HG03095 (cell line): ENCODE data around the gene HORMAD2.
"Not testable (repeated sequence)": the region's sequence is repeated elsewhere in the genome, so short reads cannot be mapped to it uniquely, and the experiment has no call there.

Experiments used
- ATAC-seq: cut with Tn5 transposase; IDR thresholded peaks from one replicate; pipeline ENCODE4 v1.9.1; 2021; ENCODE audit warnings: moderate library complexity; ENCODE audit not compliant: unreplicated experiment

Gene HORMAD2

GRCh38 chr22:30187094-30187493, 106.8 kb downstream of the HORMAD2 start:
- no peak for ATAC-seq

DNA sequence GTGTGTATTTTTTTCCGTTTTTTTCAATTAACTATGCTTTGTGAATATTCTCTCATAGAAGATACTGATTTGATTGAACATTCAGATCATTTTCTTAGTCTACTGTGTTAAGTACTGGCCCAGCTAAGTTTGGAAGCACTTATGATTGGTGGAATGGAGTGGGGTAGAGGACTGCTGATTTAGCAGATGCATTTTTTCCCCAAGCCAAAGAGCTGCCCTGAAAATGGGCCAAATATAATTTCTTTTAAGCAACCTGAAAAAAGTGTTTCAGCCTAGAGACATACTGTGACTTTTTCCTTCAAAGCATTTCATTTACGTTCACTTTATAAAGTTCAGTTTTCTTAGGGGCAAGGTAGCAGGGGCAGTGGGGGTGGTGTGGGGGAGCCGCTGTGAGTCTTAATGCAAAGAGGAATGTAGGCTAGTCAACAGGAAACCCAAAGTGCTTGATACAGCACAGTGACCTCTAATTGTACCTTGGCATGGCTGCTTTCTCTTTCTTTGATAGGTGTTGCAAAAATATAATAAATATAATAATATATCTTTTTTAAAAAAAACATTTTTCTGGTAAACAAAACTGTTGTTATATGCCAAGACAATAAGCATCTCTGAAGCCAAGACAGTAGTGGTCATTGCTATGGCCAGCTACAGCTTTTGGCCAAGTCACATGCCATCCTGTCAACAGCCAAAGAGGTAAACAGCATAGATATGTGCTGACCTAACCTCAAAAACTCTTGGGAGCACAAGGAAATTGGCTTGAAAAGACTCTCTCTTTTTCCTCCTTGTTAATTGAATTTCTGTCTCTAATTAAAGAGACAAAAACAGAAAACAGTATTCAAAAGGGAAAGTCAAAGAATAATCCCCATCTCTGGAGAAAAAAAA, 107.5 kb downstream of the HORMAD2 start:
- no peak for ATAC-seq

DNA sequence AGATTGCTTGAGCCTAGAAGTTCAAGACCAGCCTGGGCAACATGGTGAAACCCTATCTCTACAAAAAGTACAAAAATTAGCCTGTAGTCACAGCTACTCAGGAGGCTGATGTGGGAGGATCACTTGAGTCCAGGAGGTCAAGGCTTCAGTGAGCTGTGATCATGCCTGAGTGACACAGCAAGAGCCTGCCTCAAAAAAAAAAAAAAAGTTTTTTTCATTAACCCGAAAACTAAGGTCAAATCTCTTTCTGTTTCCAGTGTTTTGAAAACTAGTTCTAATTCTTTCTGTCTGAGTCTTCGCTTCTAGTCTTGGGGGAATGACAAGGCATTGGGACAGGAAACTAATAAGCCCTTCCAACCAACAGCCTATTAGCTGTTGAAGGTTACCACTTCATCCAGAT, 108.6 kb downstream of the HORMAD2 start:
- no peak for ATAC-seq

DNA sequence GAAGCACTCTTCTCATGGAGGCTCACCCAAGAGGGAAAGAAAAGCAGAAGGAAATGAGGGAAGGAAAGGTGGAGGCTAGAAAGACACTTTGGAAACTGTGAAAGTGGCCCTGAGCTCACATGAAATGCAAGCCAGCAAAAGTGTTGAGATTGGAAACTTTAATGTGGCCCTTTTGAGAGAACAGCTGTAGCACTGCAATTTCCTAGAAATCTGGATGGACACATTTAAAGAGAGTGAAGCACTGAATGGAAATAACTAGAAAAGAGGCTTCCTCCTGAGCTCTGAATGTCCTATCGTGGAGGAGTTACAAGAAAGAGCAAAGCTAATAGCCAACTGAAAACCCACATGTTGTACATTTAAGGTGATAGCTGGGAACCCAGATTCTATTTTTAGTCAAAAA, 110.3 kb downstream of the HORMAD2 start:
- no peak for ATAC-seq

DNA sequence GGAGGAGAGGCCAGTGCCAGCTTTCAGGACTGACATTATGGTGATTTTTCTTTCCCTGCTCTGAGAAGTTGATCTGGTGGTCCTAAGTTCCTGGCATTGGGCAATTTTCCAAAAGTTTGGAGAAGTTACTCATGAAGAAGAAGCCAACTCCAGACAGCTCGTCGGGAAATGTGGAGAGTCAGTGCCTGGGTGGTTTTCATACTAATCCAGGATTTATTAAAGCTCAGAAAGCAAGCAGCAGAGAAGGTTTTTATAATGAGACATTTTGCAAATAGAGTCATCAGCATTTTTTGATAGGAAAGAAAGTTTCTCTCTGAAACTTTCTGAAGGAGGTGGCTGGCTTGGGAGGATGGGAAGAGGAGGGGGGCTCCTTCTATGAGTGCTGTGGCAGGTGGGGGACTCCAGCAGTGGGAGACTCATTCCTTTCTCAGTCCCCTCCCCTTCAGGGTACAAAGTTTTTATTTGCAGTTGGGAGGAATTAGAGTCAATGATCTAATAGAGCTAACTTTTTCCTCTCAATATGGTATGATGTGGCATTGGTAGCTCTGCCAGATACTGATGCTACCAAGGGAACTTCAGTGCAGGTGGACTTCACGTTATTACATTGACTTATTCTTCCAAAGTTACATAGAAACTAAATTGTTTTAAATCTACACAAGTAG, 110.9 kb downstream of the HORMAD2 start:
- no peak for ATAC-seq

GRCh38 chr22:30192427-30192826, 112.2 kb downstream of the HORMAD2 start:
- ATAC-seq, result no peak

DNA sequence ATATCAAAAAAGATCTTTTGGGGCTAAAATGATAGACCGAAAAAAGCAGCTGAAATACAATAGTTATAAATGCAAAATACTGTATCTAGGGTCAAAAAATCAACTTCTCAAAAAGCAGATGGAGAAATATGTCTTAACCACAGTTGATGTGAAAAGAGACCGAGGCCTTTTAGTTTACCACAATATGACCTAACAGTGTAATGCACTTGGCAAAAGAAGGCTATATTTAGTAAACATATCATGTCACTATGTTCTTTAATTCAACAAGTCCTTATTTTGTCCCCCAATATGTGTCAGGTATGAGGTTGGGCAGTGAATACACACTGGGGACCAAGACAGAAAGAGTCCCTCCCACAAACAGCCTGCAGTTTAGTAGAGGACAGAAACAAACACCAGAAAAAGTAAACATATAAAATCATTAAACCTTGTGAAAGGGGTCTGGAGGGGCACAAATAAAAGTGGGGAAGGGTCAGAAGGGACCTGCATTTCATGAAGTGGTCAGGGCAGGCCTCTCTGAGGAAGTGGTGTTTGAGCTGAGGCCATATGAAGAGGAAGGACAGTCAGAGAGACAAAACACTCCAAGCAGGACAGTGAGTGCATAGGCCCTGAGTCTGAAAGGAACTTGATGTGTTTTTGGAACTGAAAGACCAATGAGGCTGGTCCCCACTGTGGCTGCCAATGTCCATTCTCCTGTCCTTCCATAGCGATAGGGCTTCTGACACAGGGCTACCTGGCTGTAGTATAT, 112.9 kb downstream of the HORMAD2 start:
- ATAC-seq, result no peak

GRCh38 chr22:30195245-30196140, 115.2 kb downstream of the HORMAD2 start:
- no peak for ATAC-seq

GRCh38 chr22:30196141-30196879, 116.0 kb downstream of the HORMAD2 start:
- ATAC-seq, result no peak

DNA sequence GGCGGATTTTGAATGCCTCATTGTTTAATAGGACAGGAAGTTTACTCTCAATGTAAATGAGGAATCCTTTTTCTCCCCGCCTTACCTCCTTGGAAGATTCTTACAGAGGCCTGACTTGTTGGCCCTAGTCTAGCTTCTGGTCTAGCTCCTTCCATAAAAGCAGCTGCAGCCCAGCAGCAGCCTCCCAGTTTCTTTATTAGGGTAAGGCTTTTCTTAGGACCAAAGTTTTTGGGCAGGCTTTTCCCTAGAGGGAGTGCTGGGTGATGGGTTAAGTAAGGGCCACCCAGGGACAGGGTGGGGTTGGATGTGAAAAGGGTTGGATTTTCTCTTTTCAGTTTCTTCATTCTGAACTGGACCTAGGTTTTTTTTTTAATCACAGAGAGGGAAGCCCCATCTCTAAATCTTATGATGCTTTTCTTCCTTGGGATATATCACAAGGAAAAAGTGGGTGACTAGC, 116.6 kb downstream of the HORMAD2 start:
- no peak for ATAC-seq

DNA sequence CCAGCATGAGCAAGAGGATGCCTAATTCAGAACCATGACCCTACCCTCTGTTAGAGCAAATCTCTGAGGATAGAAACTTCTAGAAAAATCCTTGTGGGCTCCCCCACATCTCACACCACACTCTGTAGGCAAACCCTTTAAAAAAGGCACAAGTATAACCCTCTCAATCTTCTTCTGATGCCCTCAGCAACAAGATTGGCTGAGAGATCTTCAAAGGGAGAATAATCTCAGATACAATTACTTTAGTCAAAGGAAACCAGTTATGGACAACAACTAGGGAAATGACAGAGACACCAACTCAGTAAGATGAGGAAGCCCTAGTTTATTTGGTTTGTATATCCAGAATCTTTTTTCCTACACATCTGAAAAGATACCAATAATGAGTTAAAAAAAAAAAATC, 117.1 kb downstream of the HORMAD2 start:
- ATAC-seq, result no peak

GRCh38 chr22:30198152-30198825, 118.0 kb downstream of the HORMAD2 start:
- ATAC-seq, result no peak

DNA sequence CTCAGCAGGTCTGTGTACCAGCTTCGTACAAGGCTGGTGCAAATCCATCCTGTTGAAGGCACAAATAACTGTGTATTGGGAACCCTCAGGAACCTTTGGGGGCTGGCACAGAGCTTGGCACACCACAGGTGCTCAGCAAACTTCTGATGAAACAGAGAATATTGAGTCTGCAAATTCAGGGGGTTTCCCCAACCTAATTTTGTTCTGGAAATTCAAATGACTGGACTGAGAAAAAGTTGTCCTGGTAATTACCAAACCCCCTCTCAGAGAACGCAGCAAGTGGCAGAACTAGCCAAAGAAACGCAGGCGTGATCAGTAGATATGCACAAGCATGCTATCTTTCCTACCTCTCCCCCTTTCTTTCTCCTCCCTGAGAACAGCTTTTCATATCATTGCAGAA, 118.7 kb downstream of the HORMAD2 start:
- ATAC-seq, result no peak

DNA sequence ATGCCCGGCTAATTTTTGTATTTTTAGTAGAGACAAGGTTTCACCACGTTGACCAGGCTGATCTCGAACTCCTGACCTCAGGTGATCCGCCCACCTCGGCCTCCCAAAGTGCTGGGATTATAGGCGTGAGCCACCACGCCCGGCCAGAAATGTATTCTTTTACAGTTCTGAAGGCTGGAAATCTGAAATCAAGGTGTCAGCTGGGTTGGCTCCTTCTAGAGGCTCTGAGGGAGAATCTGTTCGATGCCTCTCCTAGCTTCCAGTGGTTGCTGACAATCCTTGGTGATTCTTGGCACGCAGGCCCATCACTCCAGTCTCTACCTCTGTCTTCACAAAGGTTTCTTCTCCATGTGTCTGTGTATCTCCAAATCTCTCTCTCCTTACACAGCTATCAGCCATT, 120.6 kb downstream of the HORMAD2 start:
- ATAC-seq, result not testable (repeated sequence)

- no peak for ATAC-seq
Measured at GRCh38 chr22:30201945-30202344, 121.7 kb downstream of the HORMAD2 start.

DNA sequence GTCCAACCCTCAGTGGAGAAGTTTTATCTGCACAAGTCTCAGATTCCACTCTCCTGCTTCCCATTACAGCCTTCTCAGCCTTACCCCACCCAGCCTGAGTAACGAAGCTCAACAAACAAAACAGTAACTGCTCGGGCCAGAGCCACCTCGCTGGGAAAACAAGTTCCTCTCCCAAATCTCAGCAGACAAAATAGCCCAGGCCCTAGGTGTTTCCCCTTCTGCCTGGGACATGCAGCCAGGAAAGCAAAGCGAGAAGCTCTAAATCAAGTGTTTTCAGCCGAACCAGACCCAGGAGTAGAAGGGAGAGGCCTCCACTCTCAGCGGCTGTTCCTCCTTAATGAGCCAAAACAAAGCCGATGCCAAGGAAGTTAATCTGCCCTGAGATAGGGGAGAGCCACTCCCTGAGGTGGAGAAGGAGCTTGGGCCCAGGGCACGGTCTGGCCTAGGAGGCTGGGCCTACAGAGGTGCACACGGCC, 122.3 kb downstream of the HORMAD2 start:
- ATAC-seq, result no peak

- ATAC-seq, result no peak
Measured at GRCh38 chr22:30204015-30204741, 123.9 kb downstream of the HORMAD2 start.

DNA sequence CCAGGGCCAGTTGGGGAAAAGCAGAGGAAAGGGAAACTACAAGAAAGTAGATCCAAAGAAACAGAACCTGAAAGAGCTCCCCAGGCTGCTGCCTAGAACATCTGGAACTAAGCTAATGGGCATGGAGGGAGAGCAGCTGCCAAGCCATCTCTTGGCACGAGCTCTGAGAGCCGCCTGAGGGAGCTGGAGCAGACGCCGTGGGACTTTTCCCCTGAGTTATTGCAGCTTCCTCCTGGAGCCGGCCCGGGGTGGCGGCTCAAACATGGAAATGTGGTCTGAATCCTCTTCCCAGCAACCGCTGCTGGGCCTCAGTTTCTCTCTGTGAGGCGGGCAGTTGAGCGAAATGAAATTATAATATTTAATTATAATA, 124.5 kb downstream of the HORMAD2 start:
- ATAC-seq, result no peak
